Lower lobe of right lung (tissue), 2 donors: ENCODE measurements around the gene ZNF467. TPM values are rescaled to one million over a fixed set of nuclear protein-coding genes. Genes with fewer than 3 reads are reported as not detected.

Experiments
- ATAC-seq, 2 donors: fragments of 200-7000 bp; cut with Tn5 transposase; one replicate each; pipeline ENCODE4 v1.9.1; 2020 to 2022; ENCODE audit warnings: mild to moderate bottlenecking in 2 of 2, moderate library complexity in 2 of 2
- DNase-seq: peaks from one replicate; pipeline ENCODE4 v3.0.0-alpha.2; 2020
- H3K27ac ChIP-seq: fragments of 200-600 bp; one replicate; pipeline ENCODE4 v1.8.0; 2022
- H3K27me3 ChIP-seq: fragments of 200-600 bp; one replicate; pipeline ENCODE4 v1.8.0; 2022; ENCODE audit warnings: low read depth
- H3K36me3 ChIP-seq: fragments of 200-600 bp; one replicate; pipeline ENCODE4 v1.8.0; 2022; ENCODE audit warnings: mild to moderate bottlenecking
- H3K4me1 ChIP-seq: fragments of 200-600 bp; one replicate; pipeline ENCODE4 v1.8.0; 2022
- H3K4me3 ChIP-seq: fragments of 200-600 bp; one replicate; pipeline ENCODE4 v1.8.0; 2022; ENCODE audit warnings: mild to moderate bottlenecking
- H3K9me3 ChIP-seq: fragments of 200-600 bp; one replicate; pipeline ENCODE4 v1.8.0; 2022
- CTCF ChIP-seq: fragments of 200-600 bp; IDR thresholded peaks from one replicate; pipeline ENCODE4 v1.8.0; 2022; ENCODE audit warnings: antibody characterized with exemption, mild to moderate bottlenecking
- intact Hi-C: fragments of 100-400 bp; cut with DNase I; formaldehyde crosslinking; loops from one replicate; pipeline ENCODE4 v1.11.0; 2022
- total RNA-seq: library from RNA; stranded (reverse); fragmentation: NEBNext Ultra II Directional; extraction: Animal tissue kit (Norgen Biotek cat#: 25700); gene quantifications from one replicate; pipeline ENCODE4 v1.2.1, GENCODE V29; 2021
- donor health status: DM: no; HTN: yes; CAD: no; lungs with severe emphysema.

ZNF467 gene
- total RNA-seq, 1 donor from 2014 or later: 23.0 TPM

GRCh38 chr7:149751043-149751775 lies 22.2 kb downstream of the ZNF467 start:
- H3K9me3 ChIP-seq: no peaks in the 10 kb centered on the region
- H3K27ac ChIP-seq: no peak overlapping the region
- DNase-seq: no peak
- no peak for ATAC-seq
- H3K4me1 ChIP-seq: no peaks in the 10 kb centered on the region
- TF ChIP-seq CTCF: no peak
- no peaks in the 10 kb centered on the region for H3K36me3 ChIP-seq
- H3K4me3 ChIP-seq: no peak overlapping the region
- intact Hi-C loops: no loop called here
- no peaks in the 10 kb centered on the region for H3K27me3 ChIP-seq

GRCh38 chr7:149750122-149750845 lies 23.1 kb downstream of the ZNF467 start:
- H3K27ac ChIP-seq: no peak overlapping the region
- no peaks in the 10 kb centered on the region for H3K4me1 ChIP-seq
- no peak overlapping the region for H3K4me3 ChIP-seq
- no peak for TF ChIP-seq CTCF
- ATAC-seq (no peak), DNase-seq (no peak)
- intact Hi-C loops: no loop called here
- no peaks in the 10 kb centered on the region for H3K27me3 ChIP-seq
- no peaks in the 10 kb centered on the region for H3K9me3 ChIP-seq
- no peaks in the 10 kb centered on the region for H3K36me3 ChIP-seq

- ATAC-seq: no peak
Observed at GRCh38 chr7:149748076-149748874, 25.1 kb downstream of the ZNF467 start.

GRCh38 chr7:149743476-149744255 lies 29.7 kb downstream of the ZNF467 start:
- Histone ChIP-seq H3K36me3 (no peaks in the 10 kb centered on the region), H3K9me3 (no peaks in the 10 kb centered on the region), H3K4me1 (peaks cover 12% of the 10 kb centered on the region), H3K27ac (no peak overlapping the region), H3K27me3 (no peaks in the 10 kb centered on the region), H3K4me3 (no peak overlapping the region)
- DNase-seq: no peak
- TF ChIP-seq CTCF: no peak
- intact Hi-C loops: no loop called here
- ATAC-seq: peak in 1 of 2 donors; percentile 30

More at GRCh38 chr7:149748076-149748874, 25.1 kb downstream of the ZNF467 start:
- Histone ChIP-seq H3K4me3 (no peak overlapping the region), H3K27ac (no peak overlapping the region), H3K9me3 (no peaks in the 10 kb centered on the region), H3K4me1 (no peaks in the 10 kb centered on the region), H3K36me3 (no peaks in the 10 kb centered on the region), H3K27me3 (no peaks in the 10 kb centered on the region)
- intact Hi-C loops: no loop called here
- no peak for TF ChIP-seq CTCF
- no peak for DNase-seq
